Kidney epithelial cell (primary cell): ENCODE results near the gene AGTPBP1. TPM values are rescaled to one million over a fixed set of nuclear protein-coding genes. Genes with fewer than 3 reads are reported as not detected.

Experiments
- DNase-seq: peaks from one replicate; pipeline ENCODE4 v3.0.0-alpha.2; 2010; ENCODE audit warnings: low read depth
- H3K27me3 ChIP-seq: 2 replicates; pipeline ENCODE4 v1.6.0; 2011; ENCODE audit warnings: low read length; ENCODE audit not compliant: control insufficient read depth, insufficient read depth
- H3K36me3 ChIP-seq: 2 replicates; pipeline ENCODE4 v1.5.1; 2011; ENCODE audit warnings: low read length; ENCODE audit not compliant: control insufficient read depth, insufficient read depth
- H3K4me3 ChIP-seq: 2 replicates; pipeline ENCODE4 v1.5.1; 2011; ENCODE audit warnings: low read depth, mild to moderate bottlenecking, control low read depth, low read length
- total RNA-seq: library from RNA; depleted of rRNA; stranded (reverse); fragments of >200 nt; gene quantifications from 2 replicates; pipeline ENCODE4 v1.2.3, GENCODE V29; 2015
- TF ChIP-seq, protein P1 (sequence below): IDR thresholded peaks from 2 replicates; pipeline ENCODE4 v1.5.1; 2011; ENCODE audit warnings: mild to moderate bottlenecking, moderate library complexity, low read length, control low read depth, inconsistent platforms; ENCODE audit not compliant: insufficient read depth, poor library complexity, severe bottlenecking

The AGTPBP1 gene
- total RNA-seq, 1 donor from 2014 or later = 21.8 TPM

DNA sequence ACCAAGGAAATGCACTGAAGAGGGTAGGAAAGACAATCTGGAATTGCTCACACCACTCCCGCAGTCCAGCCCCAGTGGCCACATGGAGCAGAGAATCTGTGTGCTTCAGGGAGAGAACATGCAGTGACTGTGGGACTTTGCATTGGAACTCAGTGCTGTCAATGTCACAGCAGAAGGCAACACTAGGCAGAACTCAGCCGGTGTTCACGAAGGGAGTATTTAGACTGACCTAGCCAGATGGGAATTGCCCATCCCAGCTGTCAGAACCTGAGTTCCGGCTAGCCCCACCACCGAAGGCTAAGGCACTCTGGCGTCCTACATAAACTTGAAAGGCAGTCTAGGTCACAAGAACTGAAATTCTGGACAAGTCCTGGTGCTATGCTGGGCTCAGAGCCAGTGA, 139.0 kb downstream of the AGTPBP1 start:
- Histone ChIP-seq H3K36me3 (no peaks in the 10 kb centered on the region), H3K27me3 (no peaks in the 10 kb centered on the region), H3K4me3 (no peak overlapping the region)
- TF ChIP-seq, protein P1, sequence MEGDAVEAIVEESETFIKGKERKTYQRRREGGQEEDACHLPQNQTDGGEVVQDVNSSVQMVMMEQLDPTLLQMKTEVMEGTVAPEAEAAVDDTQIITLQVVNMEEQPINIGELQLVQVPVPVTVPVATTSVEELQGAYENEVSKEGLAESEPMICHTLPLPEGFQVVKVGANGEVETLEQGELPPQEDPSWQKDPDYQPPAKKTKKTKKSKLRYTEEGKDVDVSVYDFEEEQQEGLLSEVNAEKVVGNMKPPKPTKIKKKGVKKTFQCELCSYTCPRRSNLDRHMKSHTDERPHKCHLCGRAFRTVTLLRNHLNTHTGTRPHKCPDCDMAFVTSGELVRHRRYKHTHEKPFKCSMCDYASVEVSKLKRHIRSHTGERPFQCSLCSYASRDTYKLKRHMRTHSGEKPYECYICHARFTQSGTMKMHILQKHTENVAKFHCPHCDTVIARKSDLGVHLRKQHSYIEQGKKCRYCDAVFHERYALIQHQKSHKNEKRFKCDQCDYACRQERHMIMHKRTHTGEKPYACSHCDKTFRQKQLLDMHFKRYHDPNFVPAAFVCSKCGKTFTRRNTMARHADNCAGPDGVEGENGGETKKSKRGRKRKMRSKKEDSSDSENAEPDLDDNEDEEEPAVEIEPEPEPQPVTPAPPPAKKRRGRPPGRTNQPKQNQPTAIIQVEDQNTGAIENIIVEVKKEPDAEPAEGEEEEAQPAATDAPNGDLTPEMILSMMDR = no peak
- no peak for DNase-seq

GRCh38 chr9:85600675-85601263, 141.0 kb downstream of the AGTPBP1 start:
- Histone ChIP-seq H3K27me3 (no peaks in the 10 kb centered on the region), H3K4me3 (no peak overlapping the region), H3K36me3 (no peaks in the 10 kb centered on the region)
- no peak for DNase-seq
- TF ChIP-seq, protein P1 = no peak

- DNase-seq = no peak
- H3K36me3 ChIP-seq = no peaks in the 10 kb centered on the region
- H3K27me3 ChIP-seq = no peaks in the 10 kb centered on the region
- H3K4me3 ChIP-seq = no peak overlapping the region
- TF ChIP-seq, protein P1 = no peak
These were observed 142.1 kb downstream of the AGTPBP1 start for GRCh38 chr9:85599540-85600105.

GRCh38 chr9:85594316-85594715, 147.4 kb downstream of the AGTPBP1 start:
- Histone ChIP-seq H3K27me3 (no peaks in the 10 kb centered on the region), H3K4me3 (no peak overlapping the region), H3K36me3 (no peaks in the 10 kb centered on the region)
- no peak for DNase-seq
- TF ChIP-seq, protein P1 = no peak

DNA sequence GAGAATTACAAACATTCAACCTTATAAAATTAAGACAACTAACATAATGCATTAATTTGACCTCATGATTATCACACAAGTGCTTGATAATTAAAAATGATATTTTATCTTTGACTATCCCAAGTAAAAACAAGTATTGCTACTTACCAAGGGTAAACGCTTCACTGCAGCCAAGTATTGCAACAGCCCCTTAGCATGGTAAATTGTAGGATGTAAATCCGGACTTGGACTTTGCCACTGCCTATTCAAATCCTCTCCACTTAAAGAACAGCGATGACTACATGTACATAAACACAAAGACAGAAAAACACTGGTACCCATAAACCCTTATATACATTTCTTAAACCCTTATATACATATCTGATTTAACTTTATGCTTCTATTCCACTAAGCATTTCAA, 155.1 kb downstream of the AGTPBP1 start:
- H3K36me3 ChIP-seq = no peaks in the 10 kb centered on the region
- TF ChIP-seq, protein P1 = no peak
- no peak for DNase-seq
- no peak overlapping the region for H3K4me3 ChIP-seq
- no peaks in the 10 kb centered on the region for H3K27me3 ChIP-seq

- TF ChIP-seq, protein P1 = no peak
- DNase-seq = no peak
- Histone ChIP-seq H3K4me3 (no peak overlapping the region), H3K27me3 (no peaks in the 10 kb centered on the region), H3K36me3 (peaks cover 1% of the 10 kb centered on the region)
These were observed 164.3 kb downstream of the AGTPBP1 start for GRCh38 chr9:85577353-85577952.
